OCI-LY1 (cell line): ENCODE results near the gene IFRD1.

Experiments used
- EZH2 ChIP-seq: fragments of 200-600 bp; sonication (generic), shearing (Covaris generic); IDR thresholded peaks from 2 replicates; pipeline ENCODE4 v1.8.0; 2017; ENCODE audit warnings: borderline replicate concordance, mixed run types, mild to moderate bottlenecking, antibody characterized with exemption, low read length, moderate library complexity, mixed read lengths
- TF ChIP-seq, protein P1 (sequence below): fragments of 200-600 bp; sonication (generic), shearing (Covaris generic); IDR thresholded peaks from 2 replicates; pipeline ENCODE4 v1.5.1; 2017; ENCODE audit warnings: mild to moderate bottlenecking, antibody characterized with exemption, low read length, moderate library complexity, mixed read lengths

DNA sequence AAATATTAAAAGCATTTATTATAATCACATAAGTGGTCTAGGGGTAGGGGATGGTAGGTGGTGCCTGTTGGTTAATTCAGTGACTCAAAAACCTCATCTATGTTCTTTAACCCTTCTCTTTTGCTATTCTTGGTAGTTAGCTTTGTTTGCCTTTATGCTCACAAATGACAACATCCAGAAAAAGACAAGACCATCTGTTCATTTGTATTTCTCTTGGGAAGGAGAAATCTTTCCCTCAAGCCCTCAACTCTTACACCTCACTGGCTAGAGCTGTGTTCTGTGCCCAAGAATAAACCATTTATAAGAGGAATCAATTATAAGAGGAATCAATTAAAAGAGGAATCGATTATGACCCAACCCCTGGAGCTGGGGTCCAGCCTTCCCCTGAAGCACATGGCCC, 10.8 kb upstream of the IFRD1 start:
- no peak for TF ChIP-seq EZH2
- TF ChIP-seq, protein P1, sequence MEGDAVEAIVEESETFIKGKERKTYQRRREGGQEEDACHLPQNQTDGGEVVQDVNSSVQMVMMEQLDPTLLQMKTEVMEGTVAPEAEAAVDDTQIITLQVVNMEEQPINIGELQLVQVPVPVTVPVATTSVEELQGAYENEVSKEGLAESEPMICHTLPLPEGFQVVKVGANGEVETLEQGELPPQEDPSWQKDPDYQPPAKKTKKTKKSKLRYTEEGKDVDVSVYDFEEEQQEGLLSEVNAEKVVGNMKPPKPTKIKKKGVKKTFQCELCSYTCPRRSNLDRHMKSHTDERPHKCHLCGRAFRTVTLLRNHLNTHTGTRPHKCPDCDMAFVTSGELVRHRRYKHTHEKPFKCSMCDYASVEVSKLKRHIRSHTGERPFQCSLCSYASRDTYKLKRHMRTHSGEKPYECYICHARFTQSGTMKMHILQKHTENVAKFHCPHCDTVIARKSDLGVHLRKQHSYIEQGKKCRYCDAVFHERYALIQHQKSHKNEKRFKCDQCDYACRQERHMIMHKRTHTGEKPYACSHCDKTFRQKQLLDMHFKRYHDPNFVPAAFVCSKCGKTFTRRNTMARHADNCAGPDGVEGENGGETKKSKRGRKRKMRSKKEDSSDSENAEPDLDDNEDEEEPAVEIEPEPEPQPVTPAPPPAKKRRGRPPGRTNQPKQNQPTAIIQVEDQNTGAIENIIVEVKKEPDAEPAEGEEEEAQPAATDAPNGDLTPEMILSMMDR, result no peak
